Thyroid gland (tissue), 4 donors: ENCODE results near the gene ZNF550. TPM values are rescaled to one million over a fixed set of nuclear protein-coding genes. Genes with fewer than 3 reads are reported as not detected.
"Not testable (repeated sequence)": the region's sequence is repeated elsewhere in the genome, so short reads cannot be mapped to it uniquely, and the experiment has no call there.

Source experiments
- DNase-seq, 2 donors: peaks; one replicate each; pipeline ENCODE4 v3.0.0-alpha.2; 2019
- H3K27ac ChIP-seq, 3 donors: fragments of 200-600 bp; sonication (generic); 1 replicate in 2 of 3; 2 replicates in 1 of 3; pipeline ENCODE4 v1.5.1; 2016 to 2019; ENCODE audit warnings: mild to moderate bottlenecking in 1 of 3, moderate library complexity in 1 of 3
- H3K27me3 ChIP-seq: fragments of 200-600 bp; sonication (generic); one replicate; pipeline ENCODE4 v1.5.1; 2019
- H3K36me3 ChIP-seq, 2 donors: fragments of 200-600 bp; sonication (generic); one replicate each; pipeline ENCODE4 v1.5.1; 2016 to 2019
- H3K4me1 ChIP-seq, 2 donors: fragments of 200-600 bp; sonication (generic); one replicate each; pipeline ENCODE4 v1.5.1; 2017 to 2019
- H3K4me3 ChIP-seq, 3 donors: fragments of 200-600 bp; sonication (generic); replicated peaks in 1 of 3; 1 replicate in 2 of 3; 2 replicates in 1 of 3; pipeline ENCODE4 v1.5.1; 2016; ENCODE audit warnings: mild to moderate bottlenecking in 1 of 3
- H3K9me3 ChIP-seq: fragments of 200-600 bp; sonication (generic); one replicate; pipeline ENCODE4 v1.5.1; 2017
- POLR2A ChIP-seq, 2 donors: fragments of 450-650 bp; IDR thresholded peaks; one replicate each; pipeline ENCODE4 v1.6.1; 2017; ENCODE audit warnings: antibody characterized with exemption in 2 of 2, mild to moderate bottlenecking in 2 of 2, moderate library complexity in 1 of 2
- WGBS, 2 donors: methylation state at CpG; one replicate each; pipeline ENCODE4 v1.1.5; 2017; 5-methylcytosine and 5-hydroxymethylcytosine counted together
- intact Hi-C: fragments of 100-400 bp; cut with DNase I; formaldehyde crosslinking; loops from one replicate; pipeline ENCODE4 v1.15.1; 2023
- total RNA-seq, 4 donors: library from RNA; depleted of rRNA; stranded (reverse); fragments of >200 nt; gene quantifications; one replicate each; pipeline ENCODE4 v1.2.3, GENCODE V29; 2016
- TF ChIP-seq, protein P1 (sequence below), 6 experiments: fragments of 200-600 bp in 3 of 6; fragments of 450-650 bp in 3 of 6; sonication (generic) in 3 of 6; IDR thresholded peaks; one replicate each; pipeline ENCODE4 v1.5.1; 2016 to 2019; ENCODE audit warnings: antibody characterized with exemption in 6 of 6, mild to moderate bottlenecking in 2 of 6, inconsistent platforms in 1 of 6, moderate library complexity in 1 of 6

Gene ZNF550
- total RNA-seq, 4 donors from 2014 or later: 7.1 to 13.5 (median 8.7) TPM

DNA sequence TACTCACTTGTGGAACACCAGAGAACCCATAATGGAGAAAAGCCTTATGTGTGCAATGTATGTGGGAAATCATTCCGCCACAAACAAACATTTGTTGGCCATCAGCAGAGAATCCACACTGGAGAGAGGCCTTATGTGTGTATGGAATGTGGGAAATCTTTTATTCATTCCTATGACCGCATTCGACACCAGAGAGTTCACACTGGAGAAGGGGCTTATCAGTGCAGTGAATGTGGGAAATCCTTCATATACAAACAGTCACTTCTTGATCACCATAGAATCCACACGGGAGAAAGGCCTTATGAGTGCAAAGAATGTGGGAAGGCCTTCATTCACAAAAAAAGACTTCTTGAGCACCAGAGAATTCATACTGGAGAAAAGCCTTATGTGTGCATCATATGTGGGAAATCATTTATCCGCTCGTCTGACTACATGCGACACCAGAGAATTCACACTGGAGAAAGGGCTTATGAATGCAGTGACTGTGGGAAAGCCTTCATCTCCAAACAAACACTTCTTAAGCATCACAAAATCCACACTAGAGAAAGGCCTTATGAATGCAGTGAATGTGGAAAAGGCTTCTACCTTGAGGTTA, 21.6 kb downstream of the ZNF550 start:
- Histone ChIP-seq H3K36me3 (peaks cover 47 to 57% of the 10 kb centered on the region in 2 donors), H3K9me3 (peaks cover 4% of the 10 kb centered on the region), H3K4me3 (no peak overlapping the region), H3K27ac (no peak overlapping the region), H3K27me3 (no peaks in the 10 kb centered on the region), H3K4me1 (no peaks in the 10 kb centered on the region)
- WGBS, 2 donors: 95 to 98% methylated on average over 7 of the region's 7 CpGs
- intact Hi-C loops: no loop called here
- TF ChIP-seq, protein P1, sequence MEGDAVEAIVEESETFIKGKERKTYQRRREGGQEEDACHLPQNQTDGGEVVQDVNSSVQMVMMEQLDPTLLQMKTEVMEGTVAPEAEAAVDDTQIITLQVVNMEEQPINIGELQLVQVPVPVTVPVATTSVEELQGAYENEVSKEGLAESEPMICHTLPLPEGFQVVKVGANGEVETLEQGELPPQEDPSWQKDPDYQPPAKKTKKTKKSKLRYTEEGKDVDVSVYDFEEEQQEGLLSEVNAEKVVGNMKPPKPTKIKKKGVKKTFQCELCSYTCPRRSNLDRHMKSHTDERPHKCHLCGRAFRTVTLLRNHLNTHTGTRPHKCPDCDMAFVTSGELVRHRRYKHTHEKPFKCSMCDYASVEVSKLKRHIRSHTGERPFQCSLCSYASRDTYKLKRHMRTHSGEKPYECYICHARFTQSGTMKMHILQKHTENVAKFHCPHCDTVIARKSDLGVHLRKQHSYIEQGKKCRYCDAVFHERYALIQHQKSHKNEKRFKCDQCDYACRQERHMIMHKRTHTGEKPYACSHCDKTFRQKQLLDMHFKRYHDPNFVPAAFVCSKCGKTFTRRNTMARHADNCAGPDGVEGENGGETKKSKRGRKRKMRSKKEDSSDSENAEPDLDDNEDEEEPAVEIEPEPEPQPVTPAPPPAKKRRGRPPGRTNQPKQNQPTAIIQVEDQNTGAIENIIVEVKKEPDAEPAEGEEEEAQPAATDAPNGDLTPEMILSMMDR (IDR thresholded peaks at IDR 0.05): no peak
- TF ChIP-seq POLR2A (IDR thresholded peaks at IDR 0.05): no peak
- DNase-seq: no peak

DNA sequence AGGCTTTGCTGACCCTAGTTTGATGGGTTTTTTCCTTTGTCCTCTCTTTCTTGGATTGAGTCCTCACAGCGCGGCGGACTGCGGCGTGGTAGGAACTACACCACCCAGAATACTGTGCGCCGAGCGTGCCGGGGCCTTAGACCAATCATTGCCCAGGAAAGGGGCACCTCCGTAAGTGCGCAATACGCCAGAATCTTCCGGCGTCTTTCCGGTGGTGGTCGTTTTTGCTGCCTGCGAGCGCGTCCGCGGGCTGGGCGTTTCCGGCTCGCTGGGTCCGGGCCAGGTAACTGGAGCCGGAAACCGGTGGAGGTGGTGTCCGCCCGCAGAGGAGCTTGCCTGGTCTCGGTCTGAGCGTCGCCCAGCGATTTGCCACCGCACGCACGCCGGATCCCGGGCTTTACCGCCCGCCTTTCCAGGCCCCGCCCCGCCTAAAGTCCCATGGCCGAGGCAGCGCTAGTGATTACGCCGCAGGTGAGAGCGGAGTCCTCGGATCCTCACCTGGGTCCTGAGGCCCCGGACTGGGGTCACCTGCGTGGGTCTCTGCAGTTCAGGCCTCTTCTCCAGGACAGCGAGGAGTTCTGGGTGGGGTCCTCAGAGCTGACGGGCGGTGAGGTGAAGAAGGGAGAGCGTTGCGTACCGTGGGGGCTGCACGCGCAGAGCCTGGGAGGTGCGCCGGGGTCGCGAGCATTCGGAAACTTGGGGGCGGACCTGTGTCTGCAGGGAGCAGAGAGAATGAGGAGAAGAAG, 32.4 kb downstream of the ZNF550 start, which contains the start of gene ZNF549:
Gene ZNF549 (plus strand): TSS at position 221 of the 746 bp plus-strand sequence. CDS start 218 bp downstream, at position 439.
- WGBS, 2 donors: 2 to 3% methylated on average over 29 to 34 of the region's 64 CpGs
- intact Hi-C loops: no loop called here
- H3K4me1 ChIP-seq: peaks cover 9 to 13% of the 10 kb centered on the region in 2 donors
- peak; percentile 94 to 95 for DNase-seq
- peaks cover 3 to 12% of the 10 kb centered on the region in 2 donors for H3K36me3 ChIP-seq
- H3K27me3 ChIP-seq: no peaks in the 10 kb centered on the region
- no peaks in the 10 kb centered on the region for H3K9me3 ChIP-seq
- peak within 1 kb of the TSS; percentile 12 to 79 (median 77) for H3K27ac ChIP-seq
- peak in 1 of 2 donors; percentile 53 for TF ChIP-seq POLR2A (IDR thresholded peaks at IDR 0.05)
- TF ChIP-seq, protein P1 (IDR thresholded peaks at IDR 0.05): peak in 1 of 6 experiments; percentile 17
- H3K4me3 ChIP-seq: peak within 1 kb of the TSS; percentile 47 to 88 (median 60)

DNA sequence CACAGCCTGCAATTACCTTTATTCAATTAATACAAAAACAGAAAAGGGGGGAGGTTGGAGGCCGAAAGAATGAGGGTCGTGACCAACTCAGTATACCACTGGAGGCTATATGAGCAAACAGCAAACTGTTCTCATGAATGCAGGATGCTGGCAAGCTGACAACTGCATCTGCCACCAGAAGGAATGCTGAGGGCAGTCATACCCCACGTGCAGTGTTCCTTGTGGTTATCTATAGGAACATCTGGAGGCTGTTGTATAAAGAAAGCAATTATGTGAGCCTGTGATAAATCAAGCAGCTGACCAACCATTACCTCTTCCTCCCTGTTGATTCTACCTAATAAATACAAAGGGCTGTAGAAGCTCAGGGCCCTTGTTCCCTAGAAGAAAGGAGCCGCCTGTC, 41.6 kb downstream of the ZNF550 start:
- H3K36me3 ChIP-seq, DNase-seq, H3K4me1 ChIP-seq, H3K27me3 ChIP-seq, intact Hi-C loops, H3K4me3 ChIP-seq, H3K27ac ChIP-seq, H3K9me3 ChIP-seq: not testable (repeated sequence)
- WGBS, 2 donors: 79 to 91% methylated on average over 4 of the region's 4 CpGs

DNA sequence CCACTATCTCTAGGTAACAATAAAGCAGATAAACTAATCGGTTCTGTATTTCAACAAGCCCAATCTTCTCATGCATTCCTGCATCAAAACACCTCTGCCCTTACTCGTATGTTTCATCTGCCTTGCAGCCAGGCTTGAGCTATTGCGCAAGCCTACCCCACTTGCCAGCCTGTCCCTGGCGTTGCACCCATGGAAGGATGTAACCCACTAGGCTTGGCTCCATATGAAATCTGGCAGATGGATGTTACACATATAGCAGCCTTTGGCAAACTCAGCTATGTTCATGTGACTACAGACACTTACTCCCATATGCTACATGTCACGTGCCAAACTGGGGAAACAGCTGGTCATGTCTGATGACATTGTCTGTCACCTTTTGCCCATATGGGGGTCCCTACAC, 44.4 kb downstream of the ZNF550 start:
- Histone ChIP-seq H3K9me3 (no peaks in the 10 kb centered on the region), H3K27me3 (no peaks in the 10 kb centered on the region), H3K27ac (no peak overlapping the region), H3K36me3 (no peaks in the 10 kb centered on the region), H3K4me3 (no peak overlapping the region), H3K4me1 (no peaks in the 10 kb centered on the region)
- no peak for TF ChIP-seq POLR2A (IDR thresholded peaks at IDR 0.05)
- TF ChIP-seq, protein P1 (IDR thresholded peaks at IDR 0.05): no peak
- intact Hi-C loops: no loop called here
- DNase-seq: no peak
- WGBS, 2 donors: 89 to 92% methylated on average over 5 of the region's 5 CpGs

DNA sequence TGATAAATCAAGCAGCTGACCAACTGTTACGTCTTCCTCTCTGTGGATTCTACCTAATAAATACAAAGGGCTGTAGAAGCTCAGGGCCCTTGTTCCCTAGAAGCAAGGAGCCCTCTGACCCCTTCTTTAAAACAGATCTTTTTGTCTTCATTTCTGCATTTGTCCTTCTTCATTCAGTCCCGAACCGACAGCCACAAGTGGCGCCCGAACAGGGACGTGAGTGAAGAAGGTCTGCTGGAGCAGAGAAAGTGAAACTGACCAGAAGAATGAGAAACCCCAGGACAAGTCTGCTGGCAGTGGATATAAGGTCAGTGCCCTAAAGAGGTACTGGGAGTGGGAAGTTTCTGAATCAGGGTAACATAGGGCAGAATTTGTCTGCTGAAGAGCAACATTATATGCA, 46.8 kb downstream of the ZNF550 start:
- Histone ChIP-seq H3K4me3 (no peak overlapping the region), H3K27ac (no peak overlapping the region), H3K27me3 (no peaks in the 10 kb centered on the region), H3K36me3 (peaks cover 0 to 3% of the 10 kb centered on the region in 2 donors), H3K4me1 (no peaks in the 10 kb centered on the region), H3K9me3 (no peaks in the 10 kb centered on the region)
- TF ChIP-seq, protein P1 (IDR thresholded peaks at IDR 0.05): no peak
- no peak for TF ChIP-seq POLR2A (IDR thresholded peaks at IDR 0.05)
- intact Hi-C loops: no loop called here
- 95 to 98% methylated on average over 6 of the region's 6 CpGs for WGBS, 2 donors
- DNase-seq: no peak
